HG03175 (cell line): ENCODE results near the gene ARTN.

Experiments used
- ATAC-seq: cut with Tn5 transposase; IDR thresholded peaks from one replicate; pipeline ENCODE4 v1.9.1; 2021; ENCODE audit warnings: mild to moderate bottlenecking, moderate library complexity; ENCODE audit not compliant: unreplicated experiment

Gene ARTN

GRCh38 chr1:43921022-43921421, 12.6 kb upstream of the ARTN start:
- no peak for ATAC-seq

DNA sequence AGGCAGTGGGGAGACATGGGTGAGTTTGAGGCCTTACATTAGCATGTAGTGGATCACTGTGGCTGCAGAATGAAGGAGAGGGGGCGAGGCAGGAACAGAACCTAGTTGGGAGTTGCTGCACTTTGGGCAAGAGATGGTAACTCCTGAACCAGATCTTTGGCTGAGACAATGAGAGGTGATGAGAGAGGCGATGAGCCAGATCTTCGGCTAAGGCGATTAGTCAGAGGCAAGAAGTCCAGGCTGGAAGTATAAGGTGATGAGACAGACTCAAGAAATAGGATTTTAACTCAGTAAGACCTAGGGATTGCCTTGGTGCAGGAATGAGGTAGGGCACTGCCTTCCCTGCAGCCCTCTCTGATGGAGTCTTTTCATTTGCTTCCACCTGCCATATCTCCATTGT, 9.1 kb upstream of the ARTN start:
- ATAC-seq, result no peak

GRCh38 chr1:43925846-43926245, 7.8 kb upstream of the ARTN start:
- no peak for ATAC-seq

DNA sequence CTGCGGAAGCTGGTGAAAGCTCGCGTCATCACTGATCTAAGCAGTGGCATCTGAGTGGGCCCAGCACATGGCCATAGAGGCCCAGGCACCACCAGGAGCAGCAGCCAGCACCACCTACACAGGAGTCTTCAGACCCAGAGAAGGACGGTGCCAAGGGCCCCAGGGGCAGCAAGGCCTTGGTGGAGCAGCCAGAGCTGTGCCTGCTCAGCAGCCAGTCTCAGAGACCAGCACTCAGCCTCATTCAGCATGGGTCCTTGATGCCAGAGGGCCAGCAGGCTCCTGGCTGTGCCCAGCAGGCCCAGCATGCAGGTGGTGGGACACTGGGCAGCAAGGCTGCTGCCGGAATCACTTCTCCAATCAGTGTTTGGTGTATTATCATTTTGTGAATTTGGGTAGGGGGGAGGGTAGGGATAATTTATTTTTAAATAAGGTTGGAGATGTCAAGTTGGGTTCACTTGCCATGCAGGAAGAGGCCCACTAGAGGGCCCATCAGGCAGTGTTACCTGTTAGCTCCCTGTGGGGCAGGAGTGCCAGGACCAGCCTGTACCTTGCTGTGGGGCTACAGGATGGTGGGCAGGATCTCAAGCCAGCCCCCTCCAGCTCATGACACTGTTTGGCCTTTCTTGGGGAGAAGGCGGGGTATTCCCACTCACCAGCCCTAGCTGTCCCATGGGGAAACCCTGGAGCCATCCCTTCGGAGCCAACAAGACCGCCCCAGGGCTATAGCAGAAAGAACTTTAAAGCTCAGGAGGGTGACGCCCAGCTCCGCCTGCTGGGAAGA, 3.2 kb upstream of the ARTN start:
- ATAC-seq, result no peak

GRCh38 chr1:43930949-43931275, 2.7 kb upstream of the ARTN start:
- ATAC-seq, result no peak

- ATAC-seq, result no peak
These were observed 1.6 kb upstream of the ARTN start for GRCh38 chr1:43931711-43932660.

- no peak for ATAC-seq
These were observed 715 bp upstream of the ARTN start for GRCh38 chr1:43932786-43933385.

DNA sequence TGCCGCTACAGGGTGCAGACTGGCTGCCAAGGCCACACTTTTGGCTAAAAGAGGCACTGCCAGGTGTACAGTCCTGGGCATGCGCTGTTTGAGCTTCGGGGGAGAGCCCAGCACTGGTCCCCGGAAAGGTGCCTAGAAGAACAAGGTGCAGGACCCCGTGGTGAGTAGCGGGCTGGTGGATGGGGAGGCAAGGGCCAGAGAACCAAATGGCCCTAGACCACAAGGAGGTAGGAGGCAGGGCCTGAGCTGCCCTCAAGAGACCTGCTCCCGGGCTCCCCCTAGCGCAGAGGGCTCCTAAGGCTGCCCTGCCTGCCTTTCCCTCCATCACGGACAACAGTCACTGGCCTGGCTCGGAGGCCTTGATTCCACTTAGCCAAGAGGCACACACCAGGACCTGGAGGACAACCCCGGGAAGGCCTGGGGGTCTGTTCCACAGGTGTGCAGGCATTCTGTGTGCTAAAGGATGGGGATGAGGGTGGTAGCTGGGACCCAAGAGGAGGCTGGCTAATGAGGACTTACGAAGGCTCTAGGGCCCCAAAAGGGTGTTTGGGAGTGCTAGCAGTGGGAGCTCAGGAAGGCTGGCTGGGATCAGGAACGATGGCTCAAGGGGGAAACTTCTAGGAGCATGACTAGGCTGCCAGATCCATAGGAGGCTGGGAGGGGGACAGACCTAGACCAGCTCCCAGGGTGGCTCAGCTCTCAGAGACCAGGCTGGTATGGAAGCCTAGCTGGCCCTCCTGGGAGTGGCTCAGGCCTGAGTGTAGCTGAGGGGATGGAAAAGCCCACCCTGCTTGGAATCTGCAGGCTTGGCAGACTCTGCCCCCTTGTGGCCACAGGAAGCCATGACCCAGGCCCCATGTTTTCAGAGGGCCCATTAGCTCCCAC, 742 bp downstream of the ARTN start:
- ATAC-seq, result no peak

- no peak for ATAC-seq
These were observed 1.4 kb downstream of the ARTN start for GRCh38 chr1:43934986-43935324.

GRCh38 chr1:43935711-43936427, 2.3 kb downstream of the ARTN start:
- ATAC-seq, result no peak

GRCh38 chr1:43936431-43937151, 3.0 kb downstream of the ARTN start:
- no peak for ATAC-seq

DNA sequence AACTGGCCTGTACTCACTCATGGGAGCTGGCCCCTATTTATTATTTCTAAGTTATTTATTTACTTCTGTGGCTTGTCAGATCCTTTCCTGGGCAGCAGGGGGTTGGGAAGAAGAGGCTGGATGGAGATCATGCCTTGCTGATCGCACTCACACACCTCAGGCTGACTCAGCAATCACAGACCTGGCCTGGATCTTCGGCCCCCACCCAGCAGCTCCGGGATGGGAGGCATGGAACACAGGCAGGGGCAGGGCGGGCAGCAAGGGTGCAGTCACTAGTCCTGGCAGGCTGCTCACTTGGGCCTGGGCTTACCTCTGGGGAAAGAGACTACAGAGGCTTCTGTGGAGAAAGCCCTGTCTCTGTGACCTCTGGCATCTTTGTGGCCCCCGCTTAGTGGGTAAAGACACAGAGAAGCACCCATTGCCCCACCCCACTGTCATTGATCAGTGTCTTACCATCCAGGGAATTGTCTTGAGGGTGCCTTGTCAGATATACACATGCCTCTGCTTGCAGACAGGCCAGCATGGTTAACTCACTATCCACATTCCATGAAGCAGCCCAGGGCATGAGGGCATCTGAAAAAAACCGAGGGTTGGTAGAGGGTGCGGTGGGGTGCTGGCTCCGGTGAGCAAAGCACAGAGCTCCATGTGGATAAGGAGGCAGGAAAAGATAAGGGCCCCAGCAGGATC, 3.7 kb downstream of the ARTN start:
- ATAC-seq, result no peak

DNA sequence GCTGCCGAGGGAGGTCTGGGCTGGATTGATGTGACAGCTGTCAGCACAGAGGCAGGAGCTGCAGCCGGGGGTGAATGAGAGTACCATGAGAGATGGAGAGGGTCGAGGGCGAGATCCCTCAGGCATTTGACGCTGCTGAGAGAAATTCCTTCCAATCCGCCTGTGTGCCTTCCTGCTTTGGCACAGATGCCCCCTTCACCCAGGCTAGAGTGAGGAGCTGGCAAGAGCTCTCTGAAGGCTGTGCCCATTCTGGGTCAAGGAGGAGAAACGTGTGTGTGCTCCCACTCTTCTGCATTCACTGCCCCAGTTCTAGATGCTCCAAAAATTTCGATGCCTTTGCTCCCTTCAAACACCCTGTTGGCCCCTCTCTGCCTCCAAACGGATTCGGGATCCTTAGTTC, 4.8 kb downstream of the ARTN start:
- ATAC-seq, result no peak

DNA sequence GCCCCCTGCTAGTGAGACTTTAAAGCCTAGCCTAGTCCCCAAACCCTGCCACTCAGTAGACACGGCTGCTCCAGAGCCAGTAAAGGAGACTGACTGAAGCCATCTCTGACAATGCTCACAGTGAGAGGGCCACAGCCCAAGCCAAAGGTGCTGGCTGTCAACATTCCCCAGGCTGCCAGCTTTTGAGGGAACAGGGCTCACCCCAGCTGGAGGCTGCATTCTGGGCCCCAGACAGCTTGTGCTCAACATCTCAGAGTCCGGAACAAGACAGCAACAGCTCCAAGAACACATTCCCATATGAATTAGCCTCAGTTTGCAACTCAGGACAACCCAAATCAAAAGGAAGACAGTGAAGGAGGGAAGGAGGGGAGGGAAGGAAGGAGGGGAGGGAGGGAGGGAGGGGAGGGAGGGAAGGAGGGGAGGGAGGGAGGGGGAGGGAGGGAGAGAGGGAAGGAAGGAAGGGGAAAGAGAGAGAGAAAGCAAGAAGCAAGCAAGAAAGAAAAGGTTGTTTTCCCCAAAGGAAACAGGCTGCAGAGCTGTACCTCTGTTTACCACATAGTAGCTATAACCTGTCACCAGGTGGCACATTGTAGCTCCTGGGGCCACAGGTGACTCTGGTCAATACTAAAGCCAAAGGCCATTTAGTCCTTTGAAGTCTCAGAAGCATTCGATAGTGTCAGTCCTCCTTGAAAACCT, 5.4 kb downstream of the ARTN start:
- ATAC-seq, result no peak

- no peak for ATAC-seq
These were observed 8.8 kb downstream of the ARTN start for GRCh38 chr1:43942411-43942810.

GRCh38 chr1:43944860-43945259, 11.3 kb downstream of the ARTN start:
- no peak for ATAC-seq

- ATAC-seq, result no peak
These were observed 12.2 kb downstream of the ARTN start for GRCh38 chr1:43945674-43946235.
